ENCODE data around the gene EPHB1. TPM values are rescaled to one million over a fixed set of nuclear protein-coding genes. Genes with fewer than 3 reads are reported as not detected.

The EPHB1 gene
- total RNA-seq, 2 donors from 2014 or later, result 1.9 to 3.2 TPM

GRCh38 chr3:135260025-135260424, 465.0 kb downstream of the EPHB1 start:
- H3K4me1 ChIP-seq, result no peaks in the 10 kb centered on the region
- no peak for TF ChIP-seq CTCF (IDR thresholded peaks at IDR 0.05)

GRCh38 chr3:135261214-135261775, 466.2 kb downstream of the EPHB1 start:
- no peak for DNase-seq (ENCODE audit: low spot score)
- no peaks in the 10 kb centered on the region for H3K36me3 ChIP-seq
- no peak overlapping the region for H3K27ac ChIP-seq
- no peaks in the 10 kb centered on the region for H3K4me1 ChIP-seq
- no peak overlapping the region for H3K4me3 ChIP-seq
- no peaks in the 10 kb centered on the region for H3K9me3 ChIP-seq
- H3K27me3 ChIP-seq, result no peaks in the 10 kb centered on the region
- no peak for TF ChIP-seq CTCF (IDR thresholded peaks at IDR 0.05)

More at GRCh38 chr3:135260025-135260424, 465.0 kb downstream of the EPHB1 start:
- Histone ChIP-seq H3K4me3 (no peak overlapping the region), H3K36me3 (no peaks in the 10 kb centered on the region), H3K9me3 (no peaks in the 10 kb centered on the region), H3K27ac (no peak overlapping the region), H3K27me3 (no peaks in the 10 kb centered on the region)
- no peak for DNase-seq (ENCODE audit: low spot score)

GRCh38 chr3:135261916-135262315, 466.9 kb downstream of the EPHB1 start:
- no peak for TF ChIP-seq CTCF (IDR thresholded peaks at IDR 0.05)
- Histone ChIP-seq H3K4me1 (no peaks in the 10 kb centered on the region), H3K9me3 (no peaks in the 10 kb centered on the region), H3K27ac (no peak overlapping the region), H3K4me3 (no peak overlapping the region), H3K27me3 (no peaks in the 10 kb centered on the region), H3K36me3 (no peaks in the 10 kb centered on the region)
- DNase-seq (ENCODE audit: low spot score), result no peak

- TF ChIP-seq CTCF (IDR thresholded peaks at IDR 0.05), result no peak
- H3K27ac ChIP-seq, result no peak overlapping the region
- H3K4me3 ChIP-seq, result no peak overlapping the region
- H3K36me3 ChIP-seq, result no peaks in the 10 kb centered on the region
- no peaks in the 10 kb centered on the region for H3K4me1 ChIP-seq
- no peak for DNase-seq (ENCODE audit: low spot score)
- H3K27me3 ChIP-seq, result no peaks in the 10 kb centered on the region
- H3K9me3 ChIP-seq, result no peaks in the 10 kb centered on the region
These were observed 467.4 kb downstream of the EPHB1 start for GRCh38 chr3:135262441-135262840.

GRCh38 chr3:135263331-135263730, 468.3 kb downstream of the EPHB1 start:
- no peak for TF ChIP-seq CTCF (IDR thresholded peaks at IDR 0.05)
- no peak for DNase-seq (ENCODE audit: low spot score)
- H3K4me1 ChIP-seq, result no peaks in the 10 kb centered on the region
- H3K27ac ChIP-seq, result no peak overlapping the region
- no peaks in the 10 kb centered on the region for H3K9me3 ChIP-seq
- no peaks in the 10 kb centered on the region for H3K36me3 ChIP-seq
- H3K27me3 ChIP-seq, result no peaks in the 10 kb centered on the region
- no peak overlapping the region for H3K4me3 ChIP-seq

- H3K36me3 ChIP-seq, result no peaks in the 10 kb centered on the region
- H3K27me3 ChIP-seq, result no peaks in the 10 kb centered on the region
- TF ChIP-seq CTCF (IDR thresholded peaks at IDR 0.05), result no peak
- DNase-seq (ENCODE audit: low spot score), result no peak
- no peaks in the 10 kb centered on the region for H3K9me3 ChIP-seq
- no peak overlapping the region for H3K4me3 ChIP-seq
- H3K27ac ChIP-seq, result no peak overlapping the region
- no peaks in the 10 kb centered on the region for H3K4me1 ChIP-seq
These were observed 472.4 kb downstream of the EPHB1 start for GRCh38 chr3:135267487-135267886.

Measured in right atrium auricular region (tissue), 2 donors.